B cell (primary cell): Measurements from ENCODE around the gene PCDH15.

Experiments
- CTCF ChIP-seq: fragments of 200-600 bp; IDR thresholded peaks from one replicate; pipeline ENCODE4 v1.8.0; 2022; ENCODE audit warnings: antibody characterized with exemption, mild to moderate bottlenecking
- EZH2 ChIP-seq: IDR thresholded peaks from 2 replicates; pipeline ENCODE4 v1.6.1; 2012; ENCODE audit warnings: borderline replicate concordance, low read depth, mild to moderate bottlenecking, moderate library complexity, low read length; ENCODE audit not compliant: insufficient read depth, poor library complexity, severe bottlenecking

- no peak for TF ChIP-seq CTCF
- no peak for TF ChIP-seq EZH2
Measured at GRCh38 chr10:53955091-53955490, 845.9 kb downstream of the PCDH15 start.
